ENCODE results near the gene LYZL1. TPM values are rescaled to one million over a fixed set of nuclear protein-coding genes. Genes with fewer than 3 reads are reported as not detected.
"Not testable (repeated sequence)": the region's sequence is repeated elsewhere in the genome, so short reads cannot be mapped to it uniquely, and the experiment has no call there.

The LYZL1 gene
- total and polyA plus RNA-seq, 12 donors: not detected

DNA sequence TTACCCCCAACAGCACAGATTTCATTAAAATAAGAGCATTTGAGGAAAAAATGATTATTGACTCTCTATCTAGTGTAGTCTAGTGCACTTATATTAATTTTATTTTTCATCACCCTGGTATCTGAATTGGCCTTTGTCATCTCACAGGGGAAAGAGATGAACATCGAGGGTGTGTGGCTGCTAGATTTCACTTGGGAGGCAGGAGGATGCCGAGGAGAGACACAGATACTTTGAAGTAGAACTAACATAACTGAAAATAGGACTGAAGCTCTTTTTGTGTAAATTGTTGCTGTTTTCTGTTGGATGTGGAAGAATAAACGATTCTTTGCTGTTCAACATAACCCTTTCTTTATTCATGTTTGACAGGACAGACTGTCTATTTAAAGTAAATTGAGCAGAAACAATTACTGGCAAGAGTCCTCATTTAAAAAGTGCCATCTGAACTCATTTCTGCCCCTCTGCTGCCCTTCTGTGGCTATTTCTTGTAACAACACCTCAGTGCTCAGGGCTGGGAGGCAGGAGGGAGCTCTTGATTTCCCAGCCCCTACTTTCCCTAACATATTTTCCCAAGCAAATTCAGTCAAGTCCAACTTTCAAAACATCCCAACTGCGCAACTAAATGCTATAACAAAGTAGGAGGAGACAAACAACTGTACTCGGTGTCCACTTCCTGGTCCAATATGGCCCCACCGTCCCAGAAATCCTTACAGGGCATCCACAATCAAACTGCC lies 15.6 kb downstream of the LYZL1 start:
- TF ChIP-seq CTCF (IDR thresholded peaks at IDR 0.05): peak; percentile 37 to 86 (median 80)
- no peaks in the 10 kb centered on the region for H3K36me3 ChIP-seq
- H3K9me3 ChIP-seq: peaks cover 0 to 22% (median 8%) of the 10 kb centered on the region in 11 donors
- H3K4me1 ChIP-seq: peaks cover 0 to 11% (median 7%) of the 10 kb centered on the region in 9 donors
- WGBS, 2 donors: 11 to 15% methylated on average over 6 of the region's 6 CpGs
- H3K4me3 ChIP-seq: peak overlapping the region in 2 of 10 donors; percentile 10 to 13
- peak; percentile 69 to 94 (median 84) for ATAC-seq
- peaks cover 0 to 4% (median 0%) of the 10 kb centered on the region in 7 donors for H3K27me3 ChIP-seq
- intact Hi-C loops (cut with DNase I): loop anchor here (1.0 to 10.0 kb wide), 16 partner anchors 67 to 680 kb away; partner anchors contain the start of gene BAMBI (in 2 of the 10)
- peak; percentile 15 to 56 for DNase-seq
- peak overlapping the region in 3 of 10 donors; percentile 25 to 41 (median 38) for H3K27ac ChIP-seq

DNA sequence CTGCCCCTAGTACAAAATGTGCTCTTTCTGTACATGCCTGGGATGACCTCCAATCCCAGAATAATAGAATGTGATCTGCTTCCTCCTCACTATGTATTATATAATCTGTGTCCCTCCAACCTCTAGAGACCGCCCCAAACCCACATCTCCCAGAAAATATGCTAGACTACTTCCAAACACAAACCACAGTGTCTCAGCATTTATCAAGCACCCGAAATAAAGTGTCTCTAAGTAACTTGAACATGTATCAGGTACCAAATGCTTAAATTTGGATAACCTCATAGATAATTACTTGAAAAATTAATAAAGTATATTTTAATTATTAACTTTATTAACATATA lies 16.1 kb downstream of the LYZL1 start:
- H3K4me1 ChIP-seq: peaks cover 0 to 11% (median 7%) of the 10 kb centered on the region in 9 donors
- peaks cover 0 to 4% (median 0%) of the 10 kb centered on the region in 7 donors for H3K27me3 ChIP-seq
- 71 to 74% methylated on average over 2 of the region's 2 CpGs for WGBS, 2 donors
- no peaks in the 10 kb centered on the region for H3K36me3 ChIP-seq
- H3K27ac ChIP-seq: peak overlapping the region in 3 of 10 donors; percentile 25 to 41 (median 38)
- intact Hi-C loops (cut with DNase I): loop anchor here (1.0 to 10.0 kb wide), 16 partner anchors 68 to 680 kb away; partner anchors contain the start of gene BAMBI (in 3 of the 10)
- peaks cover 0 to 19% (median 8%) of the 10 kb centered on the region in 11 donors for H3K9me3 ChIP-seq
- no peak for TF ChIP-seq CTCF (IDR thresholded peaks at IDR 0.05)
- ATAC-seq (peak in 1 of 8 donors; percentile 27), DNase-seq (no peak)
- peak overlapping the region in 2 of 10 donors; percentile 10 to 13 for H3K4me3 ChIP-seq

- ATAC-seq (no peak), DNase-seq (no peak)
- intact Hi-C loops (cut with DNase I): loop anchor here in 9 of 10 donors (5.0 to 10.0 kb wide), 6 partner anchors 172 to 682 kb away; partner anchors contain the start of gene BAMBI (in 1 of the 9)
- Histone ChIP-seq H3K9me3 (peaks cover 0 to 6% (median 0%) of the 10 kb centered on the region in 11 donors), H3K4me3 (no peak overlapping the region), H3K36me3 (no peaks in the 10 kb centered on the region), H3K4me1 (peaks cover 0 to 11% (median 7%) of the 10 kb centered on the region in 9 donors), H3K27me3 (peaks cover 0 to 4% (median 0%) of the 10 kb centered on the region in 7 donors), H3K27ac (no peak overlapping the region)
- no peak for TF ChIP-seq CTCF (IDR thresholded peaks at IDR 0.05)
- 80 to 90% methylated on average over 3 of the region's 3 CpGs for WGBS, 2 donors
Measured at GRCh38 chr10:29306688-29307087, 17.8 kb downstream of the LYZL1 start.

- ATAC-seq, H3K27ac ChIP-seq, H3K27me3 ChIP-seq, H3K36me3 ChIP-seq, H3K9me3 ChIP-seq, H3K4me3 ChIP-seq, DNase-seq: not testable (repeated sequence)
- peaks cover 0 to 11% (median 7%) of the 10 kb centered on the region in 9 donors for H3K4me1 ChIP-seq
- intact Hi-C loops (cut with DNase I): loop anchor here in 9 of 10 donors (5.0 to 10.0 kb wide), 6 partner anchors 173 to 683 kb away; partner anchors contain the start of gene BAMBI (in 1 of the 9)
- WGBS, 2 donors: 81 to 88% methylated on average over 11 of the region's 11 CpGs
Measured at GRCh38 chr10:29308142-29308541, 19.3 kb downstream of the LYZL1 start.
